Right ventricle myocardium superior (tissue), 1 donor: Measurements from ENCODE around the gene PLA2G5. TPM values are rescaled to one million over a fixed set of nuclear protein-coding genes. Genes with fewer than 3 reads are reported as not detected.

ENCODE experiments used
- ATAC-seq: fragments of 200-7000 bp; cut with Tn5 transposase; one replicate; pipeline ENCODE4 v1.9.1; 2020; ENCODE audit warnings: mild to moderate bottlenecking; ENCODE audit not compliant: poor library complexity
- DNase-seq: peaks from one replicate; pipeline ENCODE4 v3.0.0-alpha.2; 2020
- intact Hi-C: fragments of 100-400 bp; cut with DNase I; formaldehyde crosslinking; loops from one replicate; pipeline ENCODE4 v1.11.2; 2022
- total RNA-seq: library from RNA; stranded (reverse); fragmentation: NEBNext Ultra II Directional; extraction: Animal tissue kit (Norgen Biotek cat#: 25700); gene quantifications from one replicate; pipeline ENCODE4 v1.2.1, GENCODE V29; 2021
- donor health status: DM: no; HTN: yes; CAD: no; lungs with severe emphysema.

Gene PLA2G5
- total RNA-seq, 1 donor from 2014 or later, result 56.7 TPM

GRCh38 chr1:20082772-20083171 is 12.8 kb downstream of the PLA2G5 start:
- ATAC-seq (no peak), DNase-seq (no peak)
- intact Hi-C loops, result no loop called here

GRCh38 chr1:20083178-20083944 is 13.4 kb downstream of the PLA2G5 start:
- DNase-seq, result peak; percentile 51
- intact Hi-C loops, result no loop called here
- peak; percentile 59 for ATAC-seq

- DNase-seq (no peak), ATAC-seq (no peak)
- intact Hi-C loops, result no loop called here
Measured at GRCh38 chr1:20086800-20087199, 16.8 kb downstream of the PLA2G5 start.

- DNase-seq, result no peak
- intact Hi-C loops, result no loop called here
- no peak for ATAC-seq
Measured at GRCh38 chr1:20087668-20088067, 17.7 kb downstream of the PLA2G5 start.

- intact Hi-C loops, result loop anchor here (5.0 to 10.0 kb wide), 2 partner anchors 112 to 405 kb away; partner anchors contain the start of gene PLA2G2A
- no peak for DNase-seq
- no peak for ATAC-seq
Measured at GRCh38 chr1:20089328-20090077, 19.5 kb downstream of the PLA2G5 start.

GRCh38 chr1:20090119-20090518 is 20.1 kb downstream of the PLA2G5 start:
- intact Hi-C loops, result loop anchor here (5.0 to 10.0 kb wide), 2 partner anchors 113 to 405 kb away; partner anchors contain the start of gene PLA2G2A

GRCh38 chr1:20090641-20091040 is 20.6 kb downstream of the PLA2G5 start:
- DNase-seq (no peak), ATAC-seq (no peak)
- intact Hi-C loops, result loop anchor here (5.0 to 10.0 kb wide), 2 partner anchors 113 to 404 kb away; partner anchors contain the start of gene PLA2G2A

More at GRCh38 chr1:20090119-20090518, 20.1 kb downstream of the PLA2G5 start:
- no peak for DNase-seq
- no peak for ATAC-seq

GRCh38 chr1:20093303-20093702 is 23.3 kb downstream of the PLA2G5 start:
- DNase-seq (no peak), ATAC-seq (no peak)
- intact Hi-C loops, result loop anchor here (5.0 to 10.0 kb wide), 2 partner anchors 116 to 401 kb away; partner anchors contain the start of gene PLA2G2A

- peak; percentile 74 for ATAC-seq
Measured at GRCh38 chr1:20093940-20094391, 24.0 kb downstream of the PLA2G5 start.

GRCh38 chr1:20095564-20096434 is 25.8 kb downstream of the PLA2G5 start:
- intact Hi-C loops, result loop anchor here (10.0 kb wide), 1 partner anchor 399 kb away; no protein-coding TSS in a partner anchor
- ATAC-seq (peak; percentile 3), DNase-seq (no peak)

More at GRCh38 chr1:20093940-20094391, 24.0 kb downstream of the PLA2G5 start:
- DNase-seq, result peak; percentile 88
- intact Hi-C loops, result loop anchor here (5.0 to 10.0 kb wide), 2 partner anchors 117 to 401 kb away; partner anchors contain the start of gene PLA2G2A

GRCh38 chr1:20096840-20097447 is 26.9 kb downstream of the PLA2G5 start:
- intact Hi-C loops, result loop anchor here (10.0 kb wide), 1 partner anchor 398 kb away; no protein-coding TSS in a partner anchor
- no peak for ATAC-seq
- no peak for DNase-seq

GRCh38 chr1:20099533-20099932 is 29.5 kb downstream of the PLA2G5 start:
- intact Hi-C loops, result loop anchor here (10.0 kb wide), 1 partner anchor 395 kb away; no protein-coding TSS in a partner anchor
- DNase-seq, result no peak
- no peak for ATAC-seq

GRCh38 chr1:20100632-20101355 is 30.8 kb downstream of the PLA2G5 start:
- no peak for DNase-seq
- peak; percentile 83 for ATAC-seq
- intact Hi-C loops, result loop anchor here (1.0 kb wide), 1 partner anchor 52 kb away; no protein-coding TSS in a partner anchor

GRCh38 chr1:20102875-20103274 is 32.9 kb downstream of the PLA2G5 start:
- ATAC-seq, result no peak
- intact Hi-C loops, result no loop called here
- DNase-seq, result no peak

- DNase-seq (no peak), ATAC-seq (no peak)
- intact Hi-C loops, result no loop called here
Measured at GRCh38 chr1:20105856-20106255, 35.9 kb downstream of the PLA2G5 start.

- intact Hi-C loops, result no loop called here
- no peak for DNase-seq
Measured at GRCh38 chr1:20107351-20107750, 37.4 kb downstream of the PLA2G5 start.

GRCh38 chr1:20107796-20108195 is 37.8 kb downstream of the PLA2G5 start:
- no peak for DNase-seq
- intact Hi-C loops, result no loop called here
- ATAC-seq, result no peak

More at GRCh38 chr1:20107351-20107750, 37.4 kb downstream of the PLA2G5 start:
- no peak for ATAC-seq
